MCF 10A (cell line): ENCODE measurements around the gene MICAL3. TPM values are rescaled to one million over a fixed set of nuclear protein-coding genes. Genes with fewer than 3 reads are reported as not detected.
"Not testable (repeated sequence)": the region's sequence is repeated elsewhere in the genome, so short reads cannot be mapped to it uniquely, and the experiment has no call there.

Experiments
- BruUV-seq: library from RNA; stranded (reverse); fragments of 400-500 nt; replicated peaks from 2 replicates; lab custom pipeline; 2021; lab: Mats Ljungman, UMichigan
- CTCF ChIA-PET: fragments of 300-600 bp; sonication (Branson Sonifier 250); formaldehyde crosslinking; extraction: SDS; loops from one replicate; lab custom pipeline; 2021; ENCODE audit warnings: antibody characterized with exemption, inconsistent platforms; lab: Yijun Ruan, JAX
- POLR2A ChIA-PET: fragments of 300-600, 350-650 bp; sonication (Branson Sonifier 250); formaldehyde crosslinking; extraction: SDS; loops from one replicate; lab custom pipeline; 2020; ENCODE audit warnings: antibody characterized with exemption, inconsistent platforms; lab: Yijun Ruan, JAX
- DNase-seq: peaks from one replicate; pipeline ENCODE4 v3.0.0-alpha.2; 2018; ENCODE audit not compliant: unreplicated experiment
- H3K27ac Mint-ChIP-seq: one replicate; pipeline ENCODE4 v1.8.0; 2022; ENCODE audit warnings: mild to moderate bottlenecking, low read depth, mixed read lengths; ENCODE audit not compliant: unreplicated experiment
- H3K27me3 Mint-ChIP-seq: one replicate; pipeline ENCODE4 v1.8.0; 2022; ENCODE audit warnings: mixed read lengths; ENCODE audit not compliant: insufficient read depth, unreplicated experiment
- H3K36me3 Mint-ChIP-seq: one replicate; pipeline ENCODE4 v1.8.0; 2022; ENCODE audit warnings: mild to moderate bottlenecking, moderate library complexity, mixed read lengths; ENCODE audit not compliant: insufficient read depth, unreplicated experiment
- H3K4me1 Mint-ChIP-seq: one replicate; pipeline ENCODE4 v1.8.0; 2022; ENCODE audit warnings: mixed read lengths; ENCODE audit not compliant: insufficient read depth, unreplicated experiment
- H3K4me3 Mint-ChIP-seq: one replicate; pipeline ENCODE4 v1.8.0; 2022; ENCODE audit warnings: mild to moderate bottlenecking, moderate library complexity, mixed read lengths; ENCODE audit not compliant: unreplicated experiment
- H3K9me3 Mint-ChIP-seq: one replicate; pipeline ENCODE4 v1.8.0; 2022; ENCODE audit warnings: mixed read lengths; ENCODE audit not compliant: unreplicated experiment
- CTCF ChIP-seq: fragments of 200-600 bp; IDR thresholded peaks from one replicate; pipeline ENCODE4 v1.8.0; 2022; ENCODE audit warnings: antibody characterized with exemption, mild to moderate bottlenecking; ENCODE audit not compliant: unreplicated experiment
- intact Hi-C: fragments of 100-400 bp; cut with micrococcal nuclease; formaldehyde crosslinking; loops from 2 replicates; pipeline ENCODE4 v1.14.1; 2022
- total RNA-seq: library from RNA; stranded (reverse); gene quantifications from 2 replicates; pipeline ENCODE4 v1.2.3, GENCODE V29; 2022

MICAL3 gene
- total RNA-seq, 1 experiment from 2014 or later = 54.1 TPM

GRCh38 chr22:18031695-18032454, 7.5 kb upstream of the MICAL3 start:
- Mint-ChIP-seq H3K4me3 (peak overlapping the region; percentile 12), H3K27ac (peak overlapping the region; percentile 37), H3K9me3 (no peaks in the 10 kb centered on the region), H3K27me3 (no peaks in the 10 kb centered on the region), H3K4me1 (peaks cover 56% of the 10 kb centered on the region), H3K36me3 (no peaks in the 10 kb centered on the region)
- ChIA-PET CTCF (interaction anchor here (0.5 to 5.2 kb wide), 8 partner anchors 30 to 251 kb away, joined by 3 to 51 read pairs (median 4); no protein-coding TSS in a partner anchor), POLR2A (interaction anchor here (0.8 to 4.7 kb wide), 12 partner anchors 9 to 393 kb away, joined by 3 to 60 read pairs (median 6); partner anchors contain the start of gene PEX26)
- intact Hi-C loops = loop anchor here (2.0 to 5.0 kb wide), 2 partner anchors 31 to 35 kb away; no protein-coding TSS in a partner anchor
- TSS peak; percentile 62 for BruUV-seq
- DNase-seq = peak; percentile 98
- no peak for TF ChIP-seq CTCF

GRCh38 chr22:18029686-18030267, 5.4 kb upstream of the MICAL3 start:
- peaks cover 45% of the 10 kb centered on the region for H3K4me1 Mint-ChIP-seq
- H3K36me3 Mint-ChIP-seq = no peaks in the 10 kb centered on the region
- CTCF ChIA-PET = interaction anchor here (1.3 to 5.2 kb wide), 4 partner anchors 28 to 46 kb away, joined by 3 to 51 read pairs (median 5); no protein-coding TSS in a partner anchor
- TF ChIP-seq CTCF = no peak
- H3K27ac Mint-ChIP-seq = peak overlapping the region; percentile 70
- no peak overlapping the region for H3K4me3 Mint-ChIP-seq
- H3K9me3 Mint-ChIP-seq = no peaks in the 10 kb centered on the region
- POLR2A ChIA-PET = no interaction called here
- H3K27me3 Mint-ChIP-seq = no peaks in the 10 kb centered on the region
- no peak for DNase-seq
- no TSS peak for BruUV-seq
- intact Hi-C loops = loop anchor here (5.0 kb wide), 1 partner anchor 38 kb away; no protein-coding TSS in a partner anchor

GRCh38 chr22:18028817-18029527, 4.6 kb upstream of the MICAL3 start:
- no peaks in the 10 kb centered on the region for H3K9me3 Mint-ChIP-seq
- H3K27ac Mint-ChIP-seq = peak overlapping the region; percentile 70
- no peaks in the 10 kb centered on the region for H3K27me3 Mint-ChIP-seq
- H3K36me3 Mint-ChIP-seq = no peaks in the 10 kb centered on the region
- DNase-seq = no peak
- no TSS peak for BruUV-seq
- TF ChIP-seq CTCF = no peak
- H3K4me1 Mint-ChIP-seq = peaks cover 43% of the 10 kb centered on the region
- CTCF ChIA-PET = interaction anchor here (0.6 to 5.2 kb wide), 7 partner anchors 15 to 145 kb away, joined by 3 to 51 read pairs (median 3); no protein-coding TSS in a partner anchor
- intact Hi-C loops = no loop called here
- POLR2A ChIA-PET = interaction anchor here (0.7 to 1.3 kb wide), 3 partner anchors 47 to 465 kb away, joined by 3 to 5 read pairs (median 4); partner anchors contain the start of gene PEX26
- no peak overlapping the region for H3K4me3 Mint-ChIP-seq

GRCh38 chr22:18025898-18026297, 1.5 kb upstream of the MICAL3 start:
- H3K36me3 Mint-ChIP-seq, H3K9me3 Mint-ChIP-seq, H3K27me3 Mint-ChIP-seq, H3K27ac Mint-ChIP-seq, H3K4me3 Mint-ChIP-seq, BruUV-seq, DNase-seq, intact Hi-C loops: not testable (repeated sequence)
- POLR2A ChIA-PET = interaction anchor here (0.6 to 6.1 kb wide), 3 partner anchors 14 to 1092 kb away, joined by 4 to 69 read pairs (median 66); partner anchors contain the start of gene PEX26
- peaks cover 21% of the 10 kb centered on the region for H3K4me1 Mint-ChIP-seq
- CTCF ChIA-PET = interaction anchor here (0.6 to 6.6 kb wide), 17 partner anchors 11 to 467 kb away, joined by 3 to 54 read pairs (median 3); partner anchors contain the start of gene PEX26
